ENCODE data around the gene GALNT10. TPM values are rescaled to one million over a fixed set of nuclear protein-coding genes. Genes with fewer than 3 reads are reported as not detected.

Gene GALNT10
- polyA plus RNA-seq, 1 of the 3 experiments (the other 2 are of a cell fraction): 56.3 TPM

GRCh38 chr5:154319736-154320135, 129.2 kb downstream of the GALNT10 start:
- Histone ChIP-seq H4K20me1 (ENCODE audit: insufficient read depth) (no peaks in the 10 kb centered on the region), H3K4me2 (no peak overlapping the region), H2AFZ (ENCODE audit: low read depth) (no peak overlapping the region), H3K9me3 (no peaks in the 10 kb centered on the region), H3K9ac (no peak overlapping the region), H3K27ac (ENCODE audit: low read depth in 2 of 2, low read length in 1 of 2) (no peak overlapping the region), H3K36me3 (replicated peaks in 1 of 2; ENCODE audit: control insufficient read depth in 1 of 2, insufficient read depth in 2 of 2, low read length in 1 of 2) (peaks cover 14 to 40% of the 10 kb centered on the region in 2 experiments), H3K4me3 (ENCODE audit: low read depth in 2 of 2, low read length in 1 of 2) (no peak overlapping the region), H3K79me2 (ENCODE audit: insufficient read depth) (peaks cover 93% of the 10 kb centered on the region), H3F3A (replicated peaks; ENCODE audit: insufficient read depth) (no peaks in the 10 kb centered on the region), H3K4me1 (ENCODE audit: control insufficient read depth in 1 of 2, insufficient read depth in 2 of 2, low read depth in 1 of 2, low read length in 1 of 2) (peaks cover 0 to 8% of the 10 kb centered on the region in 2 experiments; a peak in 2 of 4 replicates), H3K27me3 (ENCODE audit: insufficient read depth) (no peaks in the 10 kb centered on the region), H3K9me2 (no peaks in the 10 kb centered on the region)
- 82% methylated on average over 4 of the region's 4 CpGs for WGBS (ENCODE audit: low lambda C conversion rate)
- POLR2A ChIA-PET: no interaction called here
- TF ChIP-seq EP300 (IDR thresholded peaks at IDR 0.05; ENCODE audit: borderline replicate concordance in 1 of 2, low read depth in 1 of 2, low read length in 1 of 2) (no peak), GATA2 (CRISPR knock-in tag; IDR thresholded peaks at IDR 0.05) (no peak), PBX3 (IDR thresholded peaks at IDR 0.05) (no peak), SIN3A (IDR thresholded peaks at IDR 0.05; ENCODE audit: borderline replicate concordance, low read depth, low read length) (no peak), FOXJ3 (CRISPR knock-in tag; IDR thresholded peaks at IDR 0.05) (no peak), NRF1 (IDR thresholded peaks at IDR 0.05; ENCODE audit: low read depth, low read length) (no peak), ELF1 (IDR thresholded peaks at IDR 0.05) (no peak), RXRA (IDR thresholded peaks at IDR 0.05; ENCODE audit: borderline replicate concordance, low read depth) (no peak), REST (IDR thresholded peaks at IDR 0.05; ENCODE audit: low read depth, low read length) (no peak), RAD21 (IDR thresholded peaks at IDR 0.05; ENCODE audit: low read length) (no peak)
- TF ChIP-seq, protein P1, sequence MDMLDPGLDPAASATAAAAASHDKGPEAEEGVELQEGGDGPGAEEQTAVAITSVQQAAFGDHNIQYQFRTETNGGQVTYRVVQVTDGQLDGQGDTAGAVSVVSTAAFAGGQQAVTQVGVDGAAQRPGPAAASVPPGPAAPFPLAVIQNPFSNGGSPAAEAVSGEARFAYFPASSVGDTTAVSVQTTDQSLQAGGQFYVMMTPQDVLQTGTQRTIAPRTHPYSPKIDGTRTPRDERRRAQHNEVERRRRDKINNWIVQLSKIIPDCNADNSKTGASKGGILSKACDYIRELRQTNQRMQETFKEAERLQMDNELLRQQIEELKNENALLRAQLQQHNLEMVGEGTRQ (IDR thresholded peaks at IDR 0.05; ENCODE audit: borderline replicate concordance, low read depth, low read length): no peak
- TF ChIP-seq, protein P2, sequence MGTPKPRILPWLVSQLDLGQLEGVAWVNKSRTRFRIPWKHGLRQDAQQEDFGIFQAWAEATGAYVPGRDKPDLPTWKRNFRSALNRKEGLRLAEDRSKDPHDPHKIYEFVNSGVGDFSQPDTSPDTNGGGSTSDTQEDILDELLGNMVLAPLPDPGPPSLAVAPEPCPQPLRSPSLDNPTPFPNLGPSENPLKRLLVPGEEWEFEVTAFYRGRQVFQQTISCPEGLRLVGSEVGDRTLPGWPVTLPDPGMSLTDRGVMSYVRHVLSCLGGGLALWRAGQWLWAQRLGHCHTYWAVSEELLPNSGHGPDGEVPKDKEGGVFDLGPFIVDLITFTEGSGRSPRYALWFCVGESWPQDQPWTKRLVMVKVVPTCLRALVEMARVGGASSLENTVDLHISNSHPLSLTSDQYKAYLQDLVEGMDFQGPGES (IDR thresholded peaks at IDR 0.05; ENCODE audit: low read depth, low read length): no peak
- CTCF ChIA-PET: interaction anchor here (0.9 to 1.0 kb wide), 2 partner anchors 10 to 61 kb away, joined by 3 read pairs; no protein-coding TSS in a partner anchor
- DNase-seq: no peak
